Common myeloid progenitor, CD34-positive (primary cell): ENCODE measurements around the gene SCML2. TPM values are rescaled to one million over a fixed set of nuclear protein-coding genes. Genes with fewer than 3 reads are reported as not detected.

Source experiments
- CTCF ChIA-PET: fragments of 350-600 bp; sonication (Branson Sonifier 250); formaldehyde crosslinking; loops from one replicate; lab custom pipeline; 2021; ENCODE audit warnings: antibody characterized with exemption; lab: Charles Lee
- POLR2A ChIA-PET: fragments of 350-600 bp; sonication (Branson Sonifier 250); formaldehyde crosslinking; loops from one replicate; lab custom pipeline; 2021; ENCODE audit warnings: antibody characterized with exemption; lab: Charles Lee
- DNase-seq, 3 donors: peaks; one replicate each; pipeline versions ENCODE4 v3.0.0 to v3.0.0-alpha.2; 2013
- H3K27ac ChIP-seq, 2 experiments: 1 replicate in 1 of 2; 2 replicates in 1 of 2; pipeline ENCODE4 v1.7.0; 2013; ENCODE audit warnings: inconsistent platforms in 2 of 2, low read length in 2 of 2, mild to moderate bottlenecking in 2 of 2, low read depth in 1 of 2, moderate library complexity in 1 of 2; ENCODE audit not compliant: severe bottlenecking in 2 of 2, insufficient read depth in 1 of 2, poor library complexity in 1 of 2
- H3K27me3 ChIP-seq, 5 experiments: replicated peaks in 2 of 5; 1 replicate in 3 of 5; 2 replicates in 2 of 5; pipeline versions ENCODE4 v1.6.1 to v1.7.0; 2013; ENCODE audit warnings: low read length in 4 of 5, mild to moderate bottlenecking in 2 of 5, moderate library complexity in 2 of 5, inconsistent platforms in 1 of 5; ENCODE audit not compliant: insufficient read depth in 5 of 5, control insufficient read depth in 4 of 5
- H3K36me3 ChIP-seq, 4 experiments: 1 replicate in 2 of 4; 2 replicates in 2 of 4; pipeline versions ENCODE4 v1.6.1 to v1.7.0; 2013; ENCODE audit warnings: low read length in 3 of 4, control low read depth in 1 of 4, mild to moderate bottlenecking in 1 of 4; ENCODE audit not compliant: control insufficient read depth in 4 of 4, insufficient read depth in 4 of 4
- H3K4me1 ChIP-seq, 4 experiments: 1 replicate in 3 of 4; 2 replicates in 1 of 4; pipeline versions ENCODE4 v1.6.1 to v1.7.1; 2013; ENCODE audit warnings: low read length in 3 of 4, mild to moderate bottlenecking in 3 of 4, control low read depth in 1 of 4, inconsistent platforms in 1 of 4, moderate library complexity in 1 of 4; ENCODE audit not compliant: control insufficient read depth in 4 of 4, insufficient read depth in 4 of 4; ENCODE audit errors: control extremely low read depth in 1 of 4
- H3K4me3 ChIP-seq, 7 experiments: 1 replicate in 4 of 7; 2 replicates in 3 of 7; pipeline versions ENCODE4 v1.5.1 to v1.7.0; 2013; ENCODE audit warnings: mild to moderate bottlenecking in 7 of 7, low read length in 6 of 7, moderate library complexity in 6 of 7, inconsistent platforms in 2 of 7, low read depth in 2 of 7, control low read depth in 1 of 7; ENCODE audit not compliant: insufficient read depth in 4 of 7, control insufficient read depth in 1 of 7; ENCODE audit errors: extremely low read depth in 1 of 7
- H3K9me3 ChIP-seq, 5 experiments: 1 replicate in 4 of 5; 2 replicates in 1 of 5; pipeline versions ENCODE4 v1.6.1 to v1.7.1; 2013; ENCODE audit warnings: low read length in 4 of 5, mild to moderate bottlenecking in 2 of 5, inconsistent platforms in 1 of 5, low read depth in 1 of 5, moderate library complexity in 1 of 5; ENCODE audit not compliant: control insufficient read depth in 4 of 5, insufficient read depth in 2 of 5; ENCODE audit errors: control extremely low read depth in 1 of 5
- WGBS: methylation state at CpG from one replicate; pipeline ENCODE4 v1.1.5; 2013; ENCODE audit not compliant: insufficient coverage; 5-methylcytosine and 5-hydroxymethylcytosine counted together
- polyA plus RNA-seq: library from polyadenylated mRNA; unstranded; fragments of 120-200 nt; gene quantifications from one replicate; pipeline ENCODE4 v1.2.1, GENCODE V29; 2013

SCML2 gene
- polyA plus RNA-seq, result 22.1 TPM

GRCh38 chrX:18354369-18355223 is at the start of gene SCML2:
Gene SCML2, minus strand, starts transcription at chrX:18354688. Its CDS starts 20,617 bp downstream, at chrX:18334071.
- Histone ChIP-seq H3K27ac (peak within 1 kb of the TSS; percentile 25 to 81), H3K4me1 (peaks cover 6 to 31% (median 15%) of the 10 kb centered on the region in 4 experiments), H3K36me3 (no peaks in the 10 kb centered on the region), H3K27me3 (peaks cover 0 to 15% (median 0%) of the 10 kb centered on the region in 5 experiments), H3K4me3 (peak within 1 kb of the TSS; percentile 46 to 80 (median 72)), H3K9me3 (peaks cover 0 to 4% (median 0%) of the 10 kb centered on the region in 5 experiments)
- WGBS, result 26% methylated on average over 87 of the region's 92 CpGs
- ChIA-PET CTCF (interaction anchor here (1.5 to 2.4 kb wide), 3 partner anchors 10 to 24 kb away, joined by 3 to 8 read pairs (median 6); no protein-coding TSS in a partner anchor), POLR2A (interaction anchor here (0.7 to 0.9 kb wide), 2 partner anchors 13 to 18 kb away, joined by 3 read pairs; no protein-coding TSS in a partner anchor)
- peak; percentile 31 to 68 (median 52) for DNase-seq

- WGBS, result 78% methylated on average over 2 of the region's 4 CpGs
- ChIA-PET CTCF (no interaction called here), POLR2A (no interaction called here)
- no peak overlapping the region for H3K4me3 ChIP-seq
- H3K9me3 ChIP-seq, result no peaks in the 10 kb centered on the region
- no peak overlapping the region for H3K27ac ChIP-seq
- H3K27me3 ChIP-seq, result peaks cover 0 to 2% (median 0%) of the 10 kb centered on the region in 5 experiments
- DNase-seq, result no peak
- no peaks in the 10 kb centered on the region for H3K36me3 ChIP-seq
- H3K4me1 ChIP-seq, result no peaks in the 10 kb centered on the region
These were observed 47.3 kb upstream of the SCML2 start for GRCh38 chrX:18401848-18402213.

GRCh38 chrX:18394477-18394876 is 40.0 kb upstream of the SCML2 start:
- no peak for DNase-seq
- CTCF ChIA-PET, result no interaction called here
- Histone ChIP-seq H3K27me3 (no peaks in the 10 kb centered on the region), H3K36me3 (no peaks in the 10 kb centered on the region), H3K9me3 (no peaks in the 10 kb centered on the region), H3K27ac (no peak overlapping the region), H3K4me3 (no peak overlapping the region), H3K4me1 (no peaks in the 10 kb centered on the region)
- WGBS, result 94% methylated on average over 7 of the region's 11 CpGs
- POLR2A ChIA-PET, result no interaction called here

GRCh38 chrX:18390941-18391538 is 36.6 kb upstream of the SCML2 start:
- WGBS, result 0% methylated on average over 1 of the region's 9 CpGs
- POLR2A ChIA-PET, result no interaction called here
- CTCF ChIA-PET, result interaction anchor here (1.7 kb wide), 1 partner anchor 942 kb away, joined by 3 read pairs; no protein-coding TSS in a partner anchor
- H3K27ac ChIP-seq, result no peak overlapping the region
- no peaks in the 10 kb centered on the region for H3K9me3 ChIP-seq
- peaks cover 0 to 6% (median 0%) of the 10 kb centered on the region in 5 experiments for H3K27me3 ChIP-seq
- H3K4me3 ChIP-seq, result no peak overlapping the region
- H3K36me3 ChIP-seq, result no peaks in the 10 kb centered on the region
- H3K4me1 ChIP-seq, result no peaks in the 10 kb centered on the region
- DNase-seq, result peak; percentile 50 to 80 (median 71)

GRCh38 chrX:18389966-18390365 is 35.5 kb upstream of the SCML2 start:
- H3K27ac ChIP-seq, result no peak overlapping the region
- 83% methylated on average over 2 of the region's 3 CpGs for WGBS
- no peaks in the 10 kb centered on the region for H3K4me1 ChIP-seq
- no peaks in the 10 kb centered on the region for H3K36me3 ChIP-seq
- H3K27me3 ChIP-seq, result peaks cover 0 to 6% (median 0%) of the 10 kb centered on the region in 5 experiments
- POLR2A ChIA-PET, result no interaction called here
- DNase-seq, result peak in 2 of 3 donors; percentile 10 to 13
- H3K9me3 ChIP-seq, result no peaks in the 10 kb centered on the region
- H3K4me3 ChIP-seq, result no peak overlapping the region
- CTCF ChIA-PET, result interaction anchor here (0.9 to 2.1 kb wide), 3 partner anchors 112 to 945 kb away, joined by 3 to 6 read pairs (median 3); no protein-coding TSS in a partner anchor

- Histone ChIP-seq H3K27me3 (no peaks in the 10 kb centered on the region), H3K4me1 (peaks cover 0 to 4% (median 0%) of the 10 kb centered on the region in 4 experiments), H3K4me3 (no peak overlapping the region), H3K27ac (no peak overlapping the region), H3K9me3 (no peaks in the 10 kb centered on the region), H3K36me3 (no peaks in the 10 kb centered on the region)
- CTCF ChIA-PET, result interaction anchor here (0.6 to 1.3 kb wide), 9 partner anchors 17 to 633 kb away, joined by 3 to 6 read pairs (median 3); partner anchors contain the start of gene SCML2
- DNase-seq, result peak; percentile 52 to 85 (median 82)
- 25% methylated on average over 6 of the region's 6 CpGs for WGBS
- POLR2A ChIA-PET, result no interaction called here
These were observed 23.3 kb upstream of the SCML2 start for GRCh38 chrX:18377796-18378195.
